Ovary (tissue), 9 donors: ENCODE results near the gene KMT2B. TPM values are rescaled to one million over a fixed set of nuclear protein-coding genes. Genes with fewer than 3 reads are reported as not detected.

Source experiments
- DNase-seq, 5 donors: peaks; one replicate each; pipeline ENCODE4 v3.0.0-alpha.2; 2019 to 2020
- H3K27ac ChIP-seq, 2 donors: fragments of 200-600 bp; one replicate each; pipeline versions ENCODE4 v1.5.1 to v1.8.0; 2019 to 2022
- H3K27me3 ChIP-seq: fragments of 200-600 bp; one replicate; pipeline ENCODE4 v1.8.0; 2022
- H3K36me3 ChIP-seq: fragments of 200-600 bp; sonication (generic); one replicate; pipeline ENCODE4 v1.5.1; 2019
- H3K4me1 ChIP-seq: one replicate; pipeline ENCODE4 v1.8.1; 2013; ENCODE audit warnings: mild to moderate bottlenecking, moderate library complexity; ENCODE audit not compliant: insufficient read depth
- H3K4me3 ChIP-seq: fragments of 200-600 bp; sonication (generic); one replicate; pipeline ENCODE4 v1.5.1; 2017
- H3K9me3 ChIP-seq, 2 donors: fragments of 200-600 bp in 1 of 2; sonication (generic) in 1 of 2; one replicate each; pipeline versions ENCODE4 v1.5.1 to v1.8.1; 2013 to 2019; ENCODE audit warnings: mild to moderate bottlenecking in 1 of 2, moderate library complexity in 1 of 2
- EP300 ChIP-seq: sonication (generic); formaldehyde crosslinking; IDR thresholded peaks from one replicate; pipeline ENCODE4 v1.6.1; 2017; ENCODE audit warnings: antibody characterized with exemption
- POLR2A ChIP-seq: fragments of 450-650 bp; IDR thresholded peaks from one replicate; pipeline ENCODE4 v1.6.1; 2017; ENCODE audit warnings: antibody characterized with exemption, mild to moderate bottlenecking, moderate library complexity
- WGBS, 3 donors: extraction: QIAGEN DNeasy Blood & Tissue Kit in 1 of 3; methylation state at CpG; one replicate each; pipeline versions ENCODE4 v1.1.5 to v1.1.7; 2013 to 2017; 5-methylcytosine and 5-hydroxymethylcytosine counted together
- intact Hi-C, 4 donors: fragments of 100-400 bp; cut with DNase I; formaldehyde crosslinking; loops; one replicate each; pipeline versions ENCODE4 v1.11.0 to v1.15.1; 2022 to 2023
- polyA plus RNA-seq, 2 donors: library from polyadenylated mRNA; stranded (reverse); fragments of 200-250 nt in 1 of 2; fragments of 350-450 nt in 1 of 2; fragmentation: Illumina TruSeq in 1 of 2; extraction: RNeasy Lipid Tissue Mini Kit (QIAGEN cat#74804) in 1 of 2; gene quantifications; one replicate each; pipeline ENCODE4 v1.2.3, GENCODE V29; 2013 to 2014
- total RNA-seq, 7 donors: library from RNA; depleted of rRNA in 2 of 7; stranded (reverse); fragments of >200 nt in 2 of 7; fragmentation: NEBNext Ultra II Directional in 3 of 7; extraction: Animal tissue kit (Norgen Biotek cat#: 25700) in 3 of 7; gene quantifications; one replicate each; pipeline versions ENCODE4 v1.1.0 to v1.2.4, GENCODE V29; 2016 to 2023
- TF ChIP-seq, protein P1 (sequence below), 3 donors: fragments of 450-650 bp in 2 of 3; fragments of 200-600 bp in 1 of 3; IDR thresholded peaks; one replicate each; pipeline versions ENCODE4 v1.5.1 to v1.8.0; 2016 to 2022; ENCODE audit warnings: antibody characterized with exemption in 3 of 3, mild to moderate bottlenecking in 1 of 3
- donor health status: DM: no; HTN: no; CAD: no; lungs with moderate emphysema.
- donor health status: DM: no; HTN: no; CAD: no.
- donor health status: Bipolar disorder and iron deficiency.
- donor health status: DM: yes; HTN: yes; CAD: no.
- donor health status: DM: no; HTN: no; CAD: no.
- donor health status: DM: yes; HTN: yes; CAD: no.

The KMT2B gene
- total and polyA plus RNA-seq, 9 donors: 8.8 to 53.7 (median 34.1) TPM

DNA sequence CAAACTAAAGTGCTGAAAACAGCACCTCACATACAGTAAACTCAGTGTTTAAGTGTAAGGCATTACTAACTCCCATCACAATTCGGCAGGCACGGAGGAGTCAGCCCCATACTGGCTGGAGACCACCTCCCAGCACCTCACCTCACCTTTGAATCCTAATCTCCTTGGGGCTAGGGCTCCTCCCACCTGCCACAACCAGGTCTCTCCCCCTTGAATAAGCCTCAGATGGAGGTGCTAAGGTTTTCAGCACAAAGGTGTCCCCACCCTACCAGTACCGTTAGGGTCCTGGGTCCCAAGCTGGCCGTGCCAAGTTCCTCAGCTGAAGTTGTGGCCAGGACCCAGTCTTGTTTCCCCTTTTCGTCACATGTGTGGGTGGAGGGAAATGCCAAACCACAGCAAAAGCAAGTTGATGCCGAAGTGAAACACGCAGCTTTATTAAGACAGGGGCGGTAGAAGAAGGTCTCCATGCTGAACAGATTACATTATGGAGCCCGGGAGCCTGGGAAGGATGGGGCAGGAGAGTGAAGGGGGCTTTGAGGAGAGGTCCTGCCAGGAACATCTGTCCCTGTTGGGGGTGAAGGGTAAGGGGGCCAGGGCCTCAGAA is 24.4 kb downstream of the KMT2B start, which contains the start of gene IGFLR1:
Gene IGFLR1, minus strand, starts transcription at position 332 of the 604 bp plus-strand sequence. CDS start 1,272 bp downstream, outside the sequence.
- no peaks in the 10 kb centered on the region for H3K36me3 ChIP-seq
- DNase-seq: no peak

DNA sequence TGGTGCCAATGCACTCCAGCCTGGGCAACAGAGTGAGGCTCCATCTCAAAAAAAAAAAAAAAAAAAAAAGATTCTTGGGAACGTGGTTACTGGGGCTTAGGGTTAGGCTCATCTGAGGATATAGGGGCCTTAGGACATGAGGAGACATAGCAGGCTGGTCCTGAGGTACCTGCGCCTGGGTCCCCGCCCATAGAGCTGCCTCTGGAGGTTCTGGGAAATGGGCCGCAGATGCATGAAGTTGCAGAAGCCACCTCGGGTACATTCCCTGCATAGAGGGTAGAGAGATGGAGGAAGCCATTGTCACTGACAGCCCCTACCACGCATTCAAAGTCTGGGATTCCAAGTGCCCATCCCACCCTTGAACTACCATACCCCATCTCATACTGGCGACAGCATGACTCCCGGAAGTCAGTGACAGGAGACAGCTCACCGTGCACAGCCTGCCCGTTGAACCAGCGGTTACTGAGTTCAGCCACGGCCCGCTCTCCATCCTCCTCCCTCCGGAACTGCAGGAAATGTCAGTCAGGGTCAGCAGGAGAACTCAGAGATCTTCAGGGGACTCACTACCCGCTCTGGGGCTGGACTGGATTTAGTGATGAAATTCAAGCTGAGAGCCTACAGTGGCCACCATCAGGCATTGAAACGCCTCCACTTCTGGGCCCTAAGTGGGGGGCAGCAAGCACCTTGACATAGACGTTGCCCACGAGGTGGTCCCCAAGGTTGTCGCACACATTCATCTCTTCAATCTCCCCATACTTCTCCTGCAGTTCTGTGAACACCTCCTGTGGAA is 26.0 kb downstream of the KMT2B start:
- H3K36me3 ChIP-seq: no peaks in the 10 kb centered on the region
- TF ChIP-seq, protein P1, sequence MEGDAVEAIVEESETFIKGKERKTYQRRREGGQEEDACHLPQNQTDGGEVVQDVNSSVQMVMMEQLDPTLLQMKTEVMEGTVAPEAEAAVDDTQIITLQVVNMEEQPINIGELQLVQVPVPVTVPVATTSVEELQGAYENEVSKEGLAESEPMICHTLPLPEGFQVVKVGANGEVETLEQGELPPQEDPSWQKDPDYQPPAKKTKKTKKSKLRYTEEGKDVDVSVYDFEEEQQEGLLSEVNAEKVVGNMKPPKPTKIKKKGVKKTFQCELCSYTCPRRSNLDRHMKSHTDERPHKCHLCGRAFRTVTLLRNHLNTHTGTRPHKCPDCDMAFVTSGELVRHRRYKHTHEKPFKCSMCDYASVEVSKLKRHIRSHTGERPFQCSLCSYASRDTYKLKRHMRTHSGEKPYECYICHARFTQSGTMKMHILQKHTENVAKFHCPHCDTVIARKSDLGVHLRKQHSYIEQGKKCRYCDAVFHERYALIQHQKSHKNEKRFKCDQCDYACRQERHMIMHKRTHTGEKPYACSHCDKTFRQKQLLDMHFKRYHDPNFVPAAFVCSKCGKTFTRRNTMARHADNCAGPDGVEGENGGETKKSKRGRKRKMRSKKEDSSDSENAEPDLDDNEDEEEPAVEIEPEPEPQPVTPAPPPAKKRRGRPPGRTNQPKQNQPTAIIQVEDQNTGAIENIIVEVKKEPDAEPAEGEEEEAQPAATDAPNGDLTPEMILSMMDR (IDR thresholded peaks at IDR 0.05): no peak
- TF ChIP-seq EP300 (no peak), POLR2A (no peak)
- intact Hi-C loops: no loop called here
- peaks cover 15% of the 10 kb centered on the region for H3K4me1 ChIP-seq
- DNase-seq: peak in 1 of 5 donors; percentile 40
- H3K9me3 ChIP-seq: no peaks in the 10 kb centered on the region
- no peak overlapping the region for H3K4me3 ChIP-seq
- no peaks in the 10 kb centered on the region for H3K27me3 ChIP-seq
- H3K27ac ChIP-seq: no peak overlapping the region
- 83% methylated on average over 19 of the region's 19 CpGs for WGBS, 3 donors

More for the DNA sequence above, 24.4 kb downstream of the KMT2B start, which contains the start of gene IGFLR1:
- peak within 1 kb of the TSS in 1 of 2 donors; percentile 78 for H3K27ac ChIP-seq
- H3K9me3 ChIP-seq: no peaks in the 10 kb centered on the region
- WGBS, 3 donors: 80 to 87% (median 85%) methylated on average over 9 of the region's 9 CpGs
- intact Hi-C loops: no loop called here
- no peak for TF ChIP-seq EP300
- no peak for TF ChIP-seq POLR2A
- TF ChIP-seq, protein P1 (IDR thresholded peaks at IDR 0.05): no peak
- no peaks in the 10 kb centered on the region for H3K27me3 ChIP-seq
- H3K4me3 ChIP-seq: no peak within 1 kb of the TSS
- H3K4me1 ChIP-seq: peaks cover 12% of the 10 kb centered on the region

DNA sequence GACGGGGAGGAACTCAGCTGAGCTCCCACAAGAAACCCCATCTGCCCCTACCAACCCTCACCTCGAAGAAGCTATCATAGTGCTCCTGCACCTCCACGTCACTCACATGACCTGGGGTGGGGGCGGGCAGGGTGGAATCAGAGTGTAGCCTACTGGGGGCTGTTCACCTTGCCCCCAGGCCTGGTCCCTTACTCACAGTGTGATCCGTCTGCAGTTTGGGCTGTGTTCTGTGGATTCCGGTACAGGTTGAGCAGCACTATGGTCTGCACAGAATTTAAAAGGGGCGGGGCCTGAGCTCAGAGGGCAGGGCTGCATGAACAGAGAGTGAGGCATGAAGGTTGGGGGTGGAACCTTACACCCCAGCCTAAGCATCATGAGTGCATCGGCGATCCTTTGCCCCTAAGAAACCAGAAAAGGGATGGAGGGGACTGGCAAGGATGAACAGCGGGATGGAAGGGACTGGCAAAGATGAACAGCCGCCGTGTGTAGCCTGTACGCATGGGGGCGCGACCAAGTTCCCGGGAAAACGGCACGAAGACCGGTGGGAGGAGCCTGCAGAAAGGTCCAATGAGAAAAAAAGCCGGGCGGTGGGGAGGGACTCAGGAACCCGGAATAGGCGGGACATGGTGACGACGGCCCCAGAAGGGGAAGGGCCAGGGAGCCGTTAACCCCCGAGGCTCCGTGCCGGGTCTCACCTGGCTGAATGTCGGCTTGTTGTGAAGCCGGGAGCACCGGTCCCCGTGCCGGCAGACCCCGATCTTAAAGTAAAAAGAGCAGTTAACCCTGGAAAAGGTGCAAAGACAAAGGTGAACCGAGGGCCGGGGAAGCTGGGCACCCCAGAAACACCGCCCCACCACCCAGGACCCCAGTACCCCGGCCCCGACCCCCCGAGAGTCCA is 26.9 kb downstream of the KMT2B start:
- WGBS, 3 donors: 7% methylated on average over 41 of the region's 41 CpGs
- Histone ChIP-seq H3K9me3 (no peaks in the 10 kb centered on the region), H3K4me3 (peak overlapping the region; percentile 94), H3K27me3 (no peaks in the 10 kb centered on the region), H3K27ac (peak overlapping the region; percentile 95 to 100), H3K36me3 (no peaks in the 10 kb centered on the region), H3K4me1 (peaks cover 15% of the 10 kb centered on the region)
- peak; percentile 49 for TF ChIP-seq POLR2A
- no peak for TF ChIP-seq EP300
- TF ChIP-seq, protein P1 (IDR thresholded peaks at IDR 0.05): peak in 2 of 3 donors; percentile 48 to 49
- DNase-seq: peak; percentile 93 to 97 (median 94)
- intact Hi-C loops: no loop called here
